Measurements from ENCODE around the gene ALKBH2. TPM values are rescaled to one million over a fixed set of nuclear protein-coding genes. Genes with fewer than 3 reads are reported as not detected.
A peak's percentile ranks its signal among the peaks of the same experiment; 100 is the strongest.

Gene ALKBH2
- total and polyA plus RNA-seq, 12 donors: 4.2 to 43.6 (median 16.7) TPM

DNA sequence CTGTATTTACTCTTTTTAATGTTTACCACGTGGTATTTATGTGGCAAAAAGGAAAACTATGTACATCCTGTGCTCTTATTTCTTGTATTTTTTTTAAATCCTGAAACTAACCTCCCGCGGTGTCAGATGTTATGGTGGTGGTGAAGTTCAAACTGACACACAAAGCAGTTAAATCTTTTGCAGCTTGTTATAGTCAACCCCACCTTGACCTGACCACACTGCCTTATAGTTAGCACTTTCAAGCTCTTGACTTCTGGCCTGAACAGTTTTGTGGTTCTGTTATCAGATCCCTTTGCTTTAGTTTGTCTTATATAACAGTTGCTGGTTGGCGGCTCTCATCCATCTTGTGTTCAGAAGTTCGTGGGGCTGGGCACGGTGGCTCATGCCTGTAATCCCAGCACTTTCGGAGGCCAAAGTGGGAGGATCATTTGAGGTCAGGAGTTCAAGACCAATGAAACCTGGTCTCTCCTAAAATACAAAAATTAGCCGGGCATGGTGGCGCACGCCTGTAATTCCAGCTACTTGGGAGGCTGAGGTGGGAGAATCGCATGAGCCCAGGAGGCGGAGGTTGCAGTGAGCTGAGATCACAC, 6.3 kb upstream of the ALKBH2 start:
- Histone ChIP-seq H3K27me3 (no peaks in the 10 kb centered on the region), H3K27ac (peak overlapping the region; percentile 79 to 94 (median 89)), H3K4me1 (replicated peaks in 1 of 2) (peaks cover 23 to 46% of the 10 kb centered on the region in 2 donors), H3K4me3 (peak overlapping the region in 2 of 4 donors; percentile 10 to 52), H3K36me3 (replicated peaks in 1 of 2) (peaks cover 0 to 28% of the 10 kb centered on the region in 2 donors), H3K9me3 (replicated peaks in 1 of 3) (no peaks in the 10 kb centered on the region)
- TF ChIP-seq POLR2A (IDR thresholded peaks at IDR 0.05): no peak
- TF ChIP-seq, protein P1, sequence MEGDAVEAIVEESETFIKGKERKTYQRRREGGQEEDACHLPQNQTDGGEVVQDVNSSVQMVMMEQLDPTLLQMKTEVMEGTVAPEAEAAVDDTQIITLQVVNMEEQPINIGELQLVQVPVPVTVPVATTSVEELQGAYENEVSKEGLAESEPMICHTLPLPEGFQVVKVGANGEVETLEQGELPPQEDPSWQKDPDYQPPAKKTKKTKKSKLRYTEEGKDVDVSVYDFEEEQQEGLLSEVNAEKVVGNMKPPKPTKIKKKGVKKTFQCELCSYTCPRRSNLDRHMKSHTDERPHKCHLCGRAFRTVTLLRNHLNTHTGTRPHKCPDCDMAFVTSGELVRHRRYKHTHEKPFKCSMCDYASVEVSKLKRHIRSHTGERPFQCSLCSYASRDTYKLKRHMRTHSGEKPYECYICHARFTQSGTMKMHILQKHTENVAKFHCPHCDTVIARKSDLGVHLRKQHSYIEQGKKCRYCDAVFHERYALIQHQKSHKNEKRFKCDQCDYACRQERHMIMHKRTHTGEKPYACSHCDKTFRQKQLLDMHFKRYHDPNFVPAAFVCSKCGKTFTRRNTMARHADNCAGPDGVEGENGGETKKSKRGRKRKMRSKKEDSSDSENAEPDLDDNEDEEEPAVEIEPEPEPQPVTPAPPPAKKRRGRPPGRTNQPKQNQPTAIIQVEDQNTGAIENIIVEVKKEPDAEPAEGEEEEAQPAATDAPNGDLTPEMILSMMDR (IDR thresholded peaks at IDR 0.05): no peak
- peak in 3 of 7 donors; percentile 30 to 59 (median 56) for DNase-seq
- intact Hi-C loops (cut with DNase I): no loop called here
- 49 to 62% (median 52%) methylated on average over 12 of the region's 12 CpGs for WGBS, 4 donors

GRCh38 chr12:109098651-109099050, 5.4 kb upstream of the ALKBH2 start:
- Histone ChIP-seq H3K27me3 (no peaks in the 10 kb centered on the region), H3K9me3 (replicated peaks in 1 of 3) (no peaks in the 10 kb centered on the region), H3K36me3 (replicated peaks in 1 of 2) (peaks cover 0 to 20% of the 10 kb centered on the region in 2 donors), H3K27ac (peak overlapping the region; percentile 79 to 94 (median 89)), H3K4me1 (replicated peaks in 1 of 2) (peaks cover 23 to 46% of the 10 kb centered on the region in 2 donors), H3K4me3 (peak overlapping the region; percentile 23 to 71 (median 58))
- WGBS, 4 donors: 0 to 3% (median 2%) methylated on average over 5 to 8 of the region's 8 CpGs
- TF ChIP-seq, protein P1 (IDR thresholded peaks at IDR 0.05): no peak
- TF ChIP-seq POLR2A (IDR thresholded peaks at IDR 0.05): no peak
- peak in 1 of 7 donors; percentile 24 for DNase-seq
- intact Hi-C loops (cut with DNase I): no loop called here

DNA sequence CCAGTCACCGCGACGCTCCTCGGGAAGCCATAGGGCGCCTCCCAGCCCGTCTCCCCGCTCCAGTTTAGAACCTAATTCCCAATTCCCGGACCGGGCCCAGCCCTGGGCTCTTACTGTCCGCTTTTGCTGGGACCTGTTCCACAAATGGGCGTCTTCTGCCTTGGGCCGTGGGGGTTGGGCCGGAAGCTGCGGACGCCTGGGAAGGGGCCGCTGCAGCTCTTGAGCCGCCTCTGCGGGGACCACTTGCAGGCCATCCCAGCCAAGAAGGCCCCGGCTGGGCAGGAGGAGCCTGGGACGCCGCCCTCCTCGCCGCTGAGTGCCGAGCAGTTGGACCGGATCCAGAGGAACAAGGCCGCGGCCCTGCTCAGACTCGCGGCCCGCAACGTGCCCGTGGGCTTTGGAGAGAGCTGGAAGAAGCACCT, 4.9 kb upstream of the ALKBH2 start:
- WGBS, 4 donors: 0 to 1% (median 0%) methylated on average over 11 to 32 of the region's 32 CpGs
- peaks cover 23 to 46% of the 10 kb centered on the region in 2 donors for H3K4me1 ChIP-seq (replicated peaks in 1 of 2)
- peaks cover 0 to 15% of the 10 kb centered on the region in 2 donors for H3K36me3 ChIP-seq (replicated peaks in 1 of 2)
- peak; percentile 77 to 88 (median 84) for DNase-seq
- peak overlapping the region; percentile 79 to 94 (median 89) for H3K27ac ChIP-seq
- peak overlapping the region; percentile 23 to 71 (median 58) for H3K4me3 ChIP-seq
- H3K27me3 ChIP-seq: no peaks in the 10 kb centered on the region
- H3K9me3 ChIP-seq (replicated peaks in 1 of 3): no peaks in the 10 kb centered on the region
- intact Hi-C loops (cut with DNase I): no loop called here
- TF ChIP-seq POLR2A (IDR thresholded peaks at IDR 0.05): peak; percentile 47 to 82
- TF ChIP-seq, protein P1 (IDR thresholded peaks at IDR 0.05): no peak

DNA sequence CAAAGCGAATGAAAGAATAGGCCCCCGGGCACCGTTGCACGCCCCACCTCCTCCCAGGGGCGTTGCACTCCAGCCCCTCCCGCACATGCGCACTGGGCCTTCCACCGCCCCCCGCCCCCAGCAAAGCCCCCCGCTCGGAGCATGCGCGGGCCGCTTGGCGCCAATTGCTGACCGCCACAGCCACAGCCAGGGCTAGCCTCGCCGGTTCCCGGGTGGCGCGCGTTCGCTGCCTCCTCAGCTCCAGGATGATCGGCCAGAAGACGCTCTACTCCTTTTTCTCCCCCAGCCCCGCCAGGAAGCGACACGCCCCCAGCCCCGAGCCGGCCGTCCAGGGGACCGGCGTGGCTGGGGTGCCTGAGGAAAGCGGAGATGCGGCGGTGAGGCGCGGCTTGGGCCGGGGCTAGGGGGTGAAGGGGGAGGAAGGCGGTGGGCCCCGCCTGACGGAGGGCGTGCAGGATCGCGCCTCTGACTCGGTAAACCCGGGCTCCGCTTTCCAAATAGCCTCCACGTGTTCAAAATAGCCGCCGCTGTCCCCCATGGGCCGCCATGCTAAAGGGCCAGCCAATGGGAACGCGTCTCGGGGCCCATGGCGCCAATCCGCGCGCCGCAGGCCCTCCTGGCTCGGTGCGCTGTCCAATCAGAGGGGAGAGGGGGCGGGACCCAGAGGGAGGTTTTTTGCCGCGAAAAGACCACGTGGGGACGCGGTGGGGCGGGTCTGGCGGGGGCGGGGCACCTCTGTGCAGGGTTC, 4.3 kb upstream of the ALKBH2 start, which contains the start of gene UNG:
UNG (plus strand) TSS at position 163 of the 748 bp plus-strand sequence; CDS start at position 246, 83 bp downstream.
- Histone ChIP-seq H3K27me3 (no peaks in the 10 kb centered on the region), H3K4me1 (replicated peaks in 1 of 2) (peaks cover 27 to 45% of the 10 kb centered on the region in 2 donors), H3K36me3 (replicated peaks in 1 of 2) (peaks cover 0 to 9% of the 10 kb centered on the region in 2 donors), H3K9me3 (replicated peaks in 1 of 3) (no peaks in the 10 kb centered on the region), H3K4me3 (peak within 1 kb of the TSS; percentile 23 to 71 (median 58)), H3K27ac (peak within 1 kb of the TSS; percentile 79 to 94 (median 89))
- TF ChIP-seq POLR2A (IDR thresholded peaks at IDR 0.05): no peak
- TF ChIP-seq, protein P1 (IDR thresholded peaks at IDR 0.05): no peak
- intact Hi-C loops (cut with DNase I): no loop called here
- 0 to 2% (median 0%) methylated on average over 7 to 71 of the region's 71 CpGs for WGBS, 4 donors
- peak; percentile 98 to 99 (median 98) for DNase-seq

All from adrenal gland (tissue), 12 donors.